ENCODE data around the gene KLHL18. TPM values are rescaled to one million over a fixed set of nuclear protein-coding genes. Genes with fewer than 3 reads are reported as not detected.

KLHL18 gene
- total RNA-seq, 1 experiment from 2014 or later = 35.4 TPM

DNA sequence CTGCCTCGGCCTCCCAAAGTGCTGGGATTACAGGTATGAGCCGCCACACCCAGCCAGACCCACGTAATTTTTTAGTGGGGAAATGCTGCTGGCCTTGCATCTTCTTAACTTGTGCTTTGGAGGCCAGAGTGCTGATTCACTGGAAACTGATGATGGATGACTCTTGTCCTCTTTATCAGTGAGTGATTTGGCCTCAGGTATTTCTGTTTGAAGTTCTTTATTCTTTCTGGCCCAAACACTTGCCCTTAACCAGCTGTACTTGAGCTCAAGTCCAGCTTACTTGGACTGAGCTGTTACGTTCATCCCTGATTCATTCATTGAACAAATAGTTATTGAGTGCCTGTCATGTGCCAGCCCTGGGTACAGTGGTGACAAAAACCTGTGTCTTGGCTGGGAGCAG lies 102.3 kb downstream of the KLHL18 start:
- Histone ChIP-seq H3K9me3 (ENCODE audit: control insufficient read depth, insufficient read depth, low read depth, low read length) (no peaks in the 10 kb centered on the region), H3K4me1 (ENCODE audit: control insufficient read depth, insufficient read depth, low read length) (peaks cover 3% of the 10 kb centered on the region; the same call in 1 of the 2 replicates), H3K4me3 (ENCODE audit: low read depth in 2 of 2, low read length in 2 of 2) (no peak overlapping the region), H3K27me3 (ENCODE audit: control insufficient read depth, insufficient read depth, low read length) (no peaks in the 10 kb centered on the region), H3K27ac (ENCODE audit: low read length) (no peak overlapping the region), H3K36me3 (ENCODE audit: control insufficient read depth, insufficient read depth, low read length) (no peaks in the 10 kb centered on the region; the same call in 1 of the 2 replicates)
- intact Hi-C loops (cut with micrococcal nuclease; ENCODE audit: unreplicated experiment) (no loop called here), in situ Hi-C loops (cut with HindIII; ENCODE audit: low pct_unique_long_range_greater_than_20kb, low sequenced_read_pairs) (no loop called here)
- BruUV-seq (replicated peaks) = no TSS peak
- TF ChIP-seq POLR2AphosphoS5 (IDR thresholded peaks at IDR 0.05; ENCODE audit: low read depth, low read length) (no peak), REST (IDR thresholded peaks at IDR 0.05; ENCODE audit: insufficient read depth in 1 of 2, low read depth in 2 of 2, low read length in 1 of 2) (no peak), SIN3A (IDR thresholded peaks at IDR 0.05; ENCODE audit: borderline replicate concordance, insufficient read depth, low read depth, low read length) (no peak), TCF7L2 (IDR thresholded peaks at IDR 0.05; ENCODE audit: low read depth, low read length) (no peak)
- TF ChIP-seq, protein P1, sequence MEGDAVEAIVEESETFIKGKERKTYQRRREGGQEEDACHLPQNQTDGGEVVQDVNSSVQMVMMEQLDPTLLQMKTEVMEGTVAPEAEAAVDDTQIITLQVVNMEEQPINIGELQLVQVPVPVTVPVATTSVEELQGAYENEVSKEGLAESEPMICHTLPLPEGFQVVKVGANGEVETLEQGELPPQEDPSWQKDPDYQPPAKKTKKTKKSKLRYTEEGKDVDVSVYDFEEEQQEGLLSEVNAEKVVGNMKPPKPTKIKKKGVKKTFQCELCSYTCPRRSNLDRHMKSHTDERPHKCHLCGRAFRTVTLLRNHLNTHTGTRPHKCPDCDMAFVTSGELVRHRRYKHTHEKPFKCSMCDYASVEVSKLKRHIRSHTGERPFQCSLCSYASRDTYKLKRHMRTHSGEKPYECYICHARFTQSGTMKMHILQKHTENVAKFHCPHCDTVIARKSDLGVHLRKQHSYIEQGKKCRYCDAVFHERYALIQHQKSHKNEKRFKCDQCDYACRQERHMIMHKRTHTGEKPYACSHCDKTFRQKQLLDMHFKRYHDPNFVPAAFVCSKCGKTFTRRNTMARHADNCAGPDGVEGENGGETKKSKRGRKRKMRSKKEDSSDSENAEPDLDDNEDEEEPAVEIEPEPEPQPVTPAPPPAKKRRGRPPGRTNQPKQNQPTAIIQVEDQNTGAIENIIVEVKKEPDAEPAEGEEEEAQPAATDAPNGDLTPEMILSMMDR (IDR thresholded peaks at IDR 0.05) = no peak
- ChIA-PET POLR2A (interaction anchor here (0.6 kb wide), 1 partner anchor 57 kb away, joined by 6 read pairs; no protein-coding TSS in a partner anchor), CTCF (no interaction called here)
- no peak for DNase-seq (ENCODE audit: low read depth, low spot score)
- ATAC-seq = no peak

DNA sequence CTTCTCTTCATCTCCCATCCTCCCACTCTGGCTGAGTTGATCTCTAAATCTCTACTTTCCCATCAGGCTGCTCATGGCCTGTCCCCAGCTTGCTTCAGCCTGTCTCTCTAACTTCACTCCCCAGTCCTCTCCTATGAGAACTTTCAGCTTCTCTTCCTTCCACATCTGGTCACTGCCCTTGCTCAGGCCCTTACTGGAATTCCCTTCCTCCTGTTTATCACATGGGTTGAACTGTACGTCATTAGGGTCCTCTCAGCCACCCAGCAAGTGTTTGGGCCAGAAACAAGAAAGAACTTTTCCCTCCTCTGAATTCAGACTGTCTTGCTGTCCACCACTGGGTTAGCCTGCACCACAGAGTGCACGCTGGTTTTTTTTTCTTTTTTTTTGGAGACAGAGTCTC lies 103.1 kb downstream of the KLHL18 start:
- H3K9me3 ChIP-seq (ENCODE audit: control insufficient read depth, insufficient read depth, low read depth, low read length) = no peaks in the 10 kb centered on the region
- no peak for DNase-seq (ENCODE audit: low read depth, low spot score)
- H3K27ac ChIP-seq (ENCODE audit: low read length) = no peak overlapping the region
- ATAC-seq = no peak
- peaks cover 3% of the 10 kb centered on the region; the same call in 1 of the 2 replicates for H3K4me1 ChIP-seq (ENCODE audit: control insufficient read depth, insufficient read depth, low read length)
- ChIA-PET CTCF (no interaction called here), POLR2A (no interaction called here)
- no TSS peak for BruUV-seq (replicated peaks)
- in situ Hi-C loops (cut with HindIII; ENCODE audit: low pct_unique_long_range_greater_than_20kb, low sequenced_read_pairs) (no loop called here), intact Hi-C loops (cut with micrococcal nuclease; ENCODE audit: unreplicated experiment) (no loop called here)
- H3K27me3 ChIP-seq (ENCODE audit: control insufficient read depth, insufficient read depth, low read length) = no peaks in the 10 kb centered on the region
- no peaks in the 10 kb centered on the region; the same call in 1 of the 2 replicates for H3K36me3 ChIP-seq (ENCODE audit: control insufficient read depth, insufficient read depth, low read length)
- no peak overlapping the region for H3K4me3 ChIP-seq (ENCODE audit: low read depth in 2 of 2, low read length in 2 of 2)
- TF ChIP-seq SIN3A (IDR thresholded peaks at IDR 0.05; ENCODE audit: borderline replicate concordance, insufficient read depth, low read depth, low read length) (no peak), REST (IDR thresholded peaks at IDR 0.05; ENCODE audit: insufficient read depth in 1 of 2, low read depth in 2 of 2, low read length in 1 of 2) (no peak), TCF7L2 (IDR thresholded peaks at IDR 0.05; ENCODE audit: low read depth, low read length) (no peak)
- TF ChIP-seq, protein P1 (IDR thresholded peaks at IDR 0.05) = no peak
